Caco-2 (cell line): ENCODE data around the gene ERGIC1. TPM values are rescaled to one million over a fixed set of nuclear protein-coding genes. Genes with fewer than 3 reads are reported as not detected.

Experiments used
- BruUV-seq: library from RNA; stranded (reverse); fragments of 400-500 nt; replicated peaks from 2 replicates; lab custom pipeline; 2021; lab: Mats Ljungman, UMichigan
- CTCF ChIA-PET: fragments of 300-600 bp; sonication (Branson Sonifier 250); formaldehyde crosslinking; loops from one replicate; lab custom pipeline; 2022; ENCODE audit warnings: antibody characterized with exemption; lab: Charles Lee
- POLR2A ChIA-PET: fragments of 300-600 bp; sonication (Branson Sonifier 250); formaldehyde crosslinking; loops from one replicate; lab custom pipeline; 2022; ENCODE audit warnings: antibody characterized with exemption; lab: Charles Lee
- DNase-seq, 2 experiments: peaks; one replicate each; pipeline versions ENCODE4 v3.0.0 to v3.0.0-alpha.2; 2020 to 2022
- H3K27me3 ChIP-seq: replicated peaks from 2 replicates; pipeline ENCODE4 v1.6.0; 2011; ENCODE audit warnings: low read length; ENCODE audit not compliant: control insufficient read depth, insufficient read depth
- H3K36me3 ChIP-seq: 2 replicates; pipeline ENCODE4 v1.5.1; 2011; ENCODE audit warnings: low read length; ENCODE audit not compliant: control insufficient read depth, insufficient read depth
- H3K4me1 ChIP-seq: fragments of 250-450 bp; sonication (Bioruptor Pico); 2 replicates; pipeline ENCODE4 v1.5.1; 2020; ENCODE audit warnings: mild to moderate bottlenecking
- H3K4me3 ChIP-seq: 2 replicates; pipeline ENCODE4 v1.5.1; 2011; ENCODE audit warnings: low read depth, mild to moderate bottlenecking, control low read depth, low read length
- H3K9me3 ChIP-seq: fragments of 250-450 bp; sonication (Bioruptor Pico); 2 replicates; pipeline ENCODE4 v1.5.1; 2020; ENCODE audit warnings: mild to moderate bottlenecking, moderate library complexity
- H3K27ac Mint-ChIP-seq: one replicate; pipeline ENCODE4 v1.8.0; 2022; ENCODE audit warnings: mixed read lengths; ENCODE audit not compliant: unreplicated experiment
- H3K27me3 Mint-ChIP-seq: one replicate; pipeline ENCODE4 v1.8.0; 2022; ENCODE audit warnings: mixed read lengths; ENCODE audit not compliant: insufficient read depth, unreplicated experiment
- H3K36me3 Mint-ChIP-seq: one replicate; pipeline ENCODE4 v1.8.0; 2022; ENCODE audit warnings: mild to moderate bottlenecking, mixed read lengths; ENCODE audit not compliant: insufficient read depth, unreplicated experiment
- H3K4me1 Mint-ChIP-seq: one replicate; pipeline ENCODE4 v1.8.0; 2022; ENCODE audit warnings: low read depth, mixed read lengths; ENCODE audit not compliant: unreplicated experiment
- H3K4me3 Mint-ChIP-seq: one replicate; pipeline ENCODE4 v1.8.0; 2022; ENCODE audit warnings: mild to moderate bottlenecking, moderate library complexity, mixed read lengths; ENCODE audit not compliant: unreplicated experiment
- H3K9me3 Mint-ChIP-seq: one replicate; pipeline ENCODE4 v1.8.0; 2022; ENCODE audit warnings: mixed read lengths; ENCODE audit not compliant: unreplicated experiment
- intact Hi-C: fragments of 100-400 bp; cut with micrococcal nuclease; formaldehyde crosslinking; loops from one replicate; pipeline ENCODE4 v1.10.0; 2022; ENCODE audit not compliant: unreplicated experiment
- total RNA-seq: library from RNA; stranded (reverse); gene quantifications from 2 replicates; pipeline ENCODE4 v1.2.3, GENCODE V29; 2022
- TF ChIP-seq, protein P1 (sequence below), 2 experiments: fragments of 200-600 bp in 1 of 2; IDR thresholded peaks; 1 replicate in 1 of 2; 2 replicates in 1 of 2; pipeline versions ENCODE4 v1.5.1 to v1.8.0; 2011 to 2022; ENCODE audit warnings: antibody characterized with exemption in 1 of 2, control low read depth in 1 of 2, inconsistent platforms in 1 of 2, low read depth in 1 of 2, low read length in 1 of 2, mild to moderate bottlenecking in 1 of 2, moderate library complexity in 1 of 2; ENCODE audit not compliant: insufficient read depth in 1 of 2, severe bottlenecking in 1 of 2, unreplicated experiment in 1 of 2

ERGIC1 gene
- total RNA-seq, 1 experiment from 2014 or later = 161 TPM

DNA sequence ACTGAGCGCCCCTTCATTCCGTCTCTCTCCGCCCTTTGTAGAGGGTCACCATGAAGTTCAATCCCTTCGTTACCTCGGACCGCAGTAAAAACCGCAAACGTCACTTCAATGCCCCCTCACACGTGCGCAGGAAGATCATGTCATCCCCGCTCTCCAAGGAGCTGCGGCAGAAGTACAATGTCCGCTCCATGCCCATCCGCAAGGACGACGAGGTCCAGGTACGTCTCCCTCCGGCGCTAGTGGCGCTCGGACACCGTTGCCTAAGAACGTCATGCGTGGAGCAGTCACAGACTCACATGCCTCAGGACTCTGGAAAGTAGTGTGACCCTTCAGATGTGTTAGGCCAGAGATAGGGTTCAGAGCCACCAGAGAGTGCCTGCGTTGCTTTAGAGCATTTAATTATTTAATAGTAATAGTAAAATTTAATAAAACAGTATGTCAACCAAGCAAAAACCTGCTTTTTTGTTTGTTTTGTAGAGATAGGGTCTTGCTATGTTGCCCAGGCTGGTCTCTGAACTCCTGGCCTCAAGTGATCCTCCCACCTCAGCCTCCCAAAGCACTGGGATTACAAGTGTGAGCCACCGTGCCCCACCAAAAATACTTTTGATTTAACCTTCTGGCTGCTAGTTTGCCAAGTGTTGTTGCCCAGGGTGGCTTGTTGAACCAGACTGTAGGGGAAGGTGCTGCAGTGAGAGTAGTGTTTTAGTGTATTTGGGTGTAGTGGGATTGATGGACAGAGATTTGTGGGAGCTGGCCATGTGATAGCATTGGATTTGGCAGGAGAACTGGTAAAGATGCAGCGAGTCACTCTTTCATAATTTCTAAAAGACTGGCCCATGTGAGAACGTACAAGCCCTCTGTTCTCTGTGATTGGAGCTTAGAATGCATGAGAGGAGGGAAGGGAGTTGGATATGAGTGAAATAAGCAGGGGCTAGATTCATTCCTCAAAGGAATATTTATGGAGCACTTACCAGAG lies 126.1 kb downstream of the ERGIC1 start:
- ChIA-PET POLR2A (interaction anchor here (1.0 to 1.8 kb wide), 2 partner anchors 24 to 189 kb away, joined by 5 to 9 read pairs; partner anchors contain the start of genes ATP6V0E1 and DUSP1), CTCF (interaction anchor here (0.7 to 1.8 kb wide), 12 partner anchors 11 to 322 kb away, joined by 3 to 11 read pairs (median 4); partner anchors contain the start of gene ATP6V0E1)
- Mint-ChIP-seq H3K27ac (peak overlapping the region; percentile 98), H3K4me1 (peaks cover 6% of the 10 kb centered on the region), H3K9me3 (no peaks in the 10 kb centered on the region), H3K27me3 (no peaks in the 10 kb centered on the region), H3K36me3 (peaks cover 31% of the 10 kb centered on the region), H3K4me3 (peak overlapping the region; percentile 100)
- BruUV-seq = TSS peak; percentile 38
- intact Hi-C loops = loop anchor here (2.0 kb wide), 1 partner anchor 19 kb away; no protein-coding TSS in a partner anchor
- Histone ChIP-seq H3K4me1 (peaks cover 15% of the 10 kb centered on the region), H3K36me3 (no peaks in the 10 kb centered on the region), H3K4me3 (peak overlapping the region; percentile 76), H3K27me3 (no peaks in the 10 kb centered on the region), H3K9me3 (no peaks in the 10 kb centered on the region)
- TF ChIP-seq, protein P1, sequence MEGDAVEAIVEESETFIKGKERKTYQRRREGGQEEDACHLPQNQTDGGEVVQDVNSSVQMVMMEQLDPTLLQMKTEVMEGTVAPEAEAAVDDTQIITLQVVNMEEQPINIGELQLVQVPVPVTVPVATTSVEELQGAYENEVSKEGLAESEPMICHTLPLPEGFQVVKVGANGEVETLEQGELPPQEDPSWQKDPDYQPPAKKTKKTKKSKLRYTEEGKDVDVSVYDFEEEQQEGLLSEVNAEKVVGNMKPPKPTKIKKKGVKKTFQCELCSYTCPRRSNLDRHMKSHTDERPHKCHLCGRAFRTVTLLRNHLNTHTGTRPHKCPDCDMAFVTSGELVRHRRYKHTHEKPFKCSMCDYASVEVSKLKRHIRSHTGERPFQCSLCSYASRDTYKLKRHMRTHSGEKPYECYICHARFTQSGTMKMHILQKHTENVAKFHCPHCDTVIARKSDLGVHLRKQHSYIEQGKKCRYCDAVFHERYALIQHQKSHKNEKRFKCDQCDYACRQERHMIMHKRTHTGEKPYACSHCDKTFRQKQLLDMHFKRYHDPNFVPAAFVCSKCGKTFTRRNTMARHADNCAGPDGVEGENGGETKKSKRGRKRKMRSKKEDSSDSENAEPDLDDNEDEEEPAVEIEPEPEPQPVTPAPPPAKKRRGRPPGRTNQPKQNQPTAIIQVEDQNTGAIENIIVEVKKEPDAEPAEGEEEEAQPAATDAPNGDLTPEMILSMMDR (IDR thresholded peaks at IDR 0.05; ENCODE audit: insufficient read depth in 1 of 2, low read depth in 1 of 2, low read length in 1 of 2, severe bottlenecking in 1 of 2, unreplicated experiment in 1 of 2) = no peak
- DNase-seq = no peak

DNA sequence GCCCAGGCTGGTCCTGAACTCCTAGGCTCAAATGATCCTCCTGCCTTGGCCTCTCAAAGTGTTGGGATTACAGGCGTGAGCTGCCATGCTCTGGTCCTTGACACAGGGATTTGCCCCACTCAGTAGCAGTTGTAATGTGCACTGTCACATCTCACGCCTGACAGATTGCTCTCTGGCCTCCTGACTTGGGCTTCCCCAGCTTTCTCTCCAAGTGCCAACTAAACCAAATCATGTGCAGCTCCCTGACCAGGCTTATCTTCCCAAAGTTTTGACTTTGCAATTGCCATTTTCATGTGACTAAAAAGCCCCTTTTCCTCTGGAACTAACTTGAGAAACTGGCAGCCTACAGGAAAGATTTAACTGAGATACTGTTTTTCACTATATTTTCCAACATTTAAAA lies 135.9 kb downstream of the ERGIC1 start:
- ChIA-PET CTCF (no interaction called here), POLR2A (no interaction called here)
- TF ChIP-seq, protein P1 (IDR thresholded peaks at IDR 0.05; ENCODE audit: insufficient read depth in 1 of 2, low read depth in 1 of 2, low read length in 1 of 2, severe bottlenecking in 1 of 2, unreplicated experiment in 1 of 2) = no peak
- H3K4me3 ChIP-seq = no peak overlapping the region
- H3K9me3 ChIP-seq = no peaks in the 10 kb centered on the region
- intact Hi-C loops = no loop called here
- Mint-ChIP-seq H3K4me1 (peaks cover 7% of the 10 kb centered on the region), H3K9me3 (no peaks in the 10 kb centered on the region), H3K4me3 (no peak overlapping the region), H3K27ac (no peak overlapping the region), H3K27me3 (no peaks in the 10 kb centered on the region), H3K36me3 (peaks cover 15% of the 10 kb centered on the region)
- no TSS peak for BruUV-seq
- DNase-seq = no peak
- no peaks in the 10 kb centered on the region for H3K27me3 ChIP-seq
- H3K4me1 ChIP-seq = peaks cover 17% of the 10 kb centered on the region
- H3K36me3 ChIP-seq = no peaks in the 10 kb centered on the region

- no TSS peak for BruUV-seq
- H3K4me1 ChIP-seq = peaks cover 17% of the 10 kb centered on the region
- DNase-seq = peak; percentile 51 to 76
- TF ChIP-seq, protein P1 (IDR thresholded peaks at IDR 0.05; ENCODE audit: insufficient read depth in 1 of 2, low read depth in 1 of 2, low read length in 1 of 2, severe bottlenecking in 1 of 2, unreplicated experiment in 1 of 2) = no peak
- Mint-ChIP-seq H3K36me3 (peaks cover 9% of the 10 kb centered on the region), H3K27ac (no peak overlapping the region), H3K4me1 (peaks cover 7% of the 10 kb centered on the region), H3K4me3 (no peak overlapping the region), H3K9me3 (no peaks in the 10 kb centered on the region), H3K27me3 (no peaks in the 10 kb centered on the region)
- no peak overlapping the region for H3K4me3 ChIP-seq
- no peaks in the 10 kb centered on the region for H3K36me3 ChIP-seq
- H3K9me3 ChIP-seq = no peaks in the 10 kb centered on the region
- ChIA-PET POLR2A (interaction anchor here (0.6 kb wide), 1 partner anchor 86 kb away, joined by 3 read pairs; no protein-coding TSS in a partner anchor), CTCF (interaction anchor here (1.3 to 1.5 kb wide), 2 partner anchors 12 to 257 kb away, joined by 3 to 5 read pairs; partner anchors contain the start of gene RPL26L1)
- H3K27me3 ChIP-seq = no peaks in the 10 kb centered on the region
- intact Hi-C loops = no loop called here
These were observed 137.4 kb downstream of the ERGIC1 start for GRCh38 chr5:172971482-172971881.
